Measurements from ENCODE around the gene UGT2B17. TPM values are rescaled to one million over a fixed set of nuclear protein-coding genes. Genes with fewer than 3 reads are reported as not detected.

The UGT2B17 gene
- total and polyA plus RNA-seq, 2 of the 4 experiments (the other 2 are of a cell fraction) = not detected

GRCh38 chr4:68615699-68616422 is 39.7 kb upstream of the UGT2B17 start:
- Histone ChIP-seq H3K23ac (ENCODE audit: low read depth, low read length) (no peak overlapping the region), H4K8ac (ENCODE audit: low read depth in 2 of 2, low read length in 2 of 2) (no peak overlapping the region), H2BK5ac (ENCODE audit: low read depth, low read length, poor library complexity, severe bottlenecking) (no peak overlapping the region), H2BK20ac (ENCODE audit: low read depth, low read length) (no peak overlapping the region), H4K5ac (ENCODE audit: low read depth, low read length) (no peak overlapping the region), H3K56ac (ENCODE audit: extremely low read depth, insufficient read depth, low read length) (no peak overlapping the region), H3K9ac (ENCODE audit: low read depth, low read length) (no peak overlapping the region), H2AFZ (replicated peaks; ENCODE audit: low read length, poor library complexity) (no peak overlapping the region), H2BK120ac (ENCODE audit: low read depth, low read length) (no peak overlapping the region), H3K14ac (replicated peaks; ENCODE audit: low read depth, low read length) (no peak overlapping the region), H3K9me3 (ENCODE audit: control insufficient read depth, insufficient read depth, low read length) (no peaks in the 10 kb centered on the region), H3K4me2 (ENCODE audit: low read depth, low read length) (no peak overlapping the region), H3K4me1 (ENCODE audit: control insufficient read depth, insufficient read depth, low read length) (no peaks in the 10 kb centered on the region), H3K4me3 (ENCODE audit: insufficient read depth, low read depth, low read length) (no peak overlapping the region), H3K27me3 (ENCODE audit: control insufficient read depth, insufficient read depth, low read length) (no peaks in the 10 kb centered on the region), H2BK15ac (ENCODE audit: low read depth, low read length) (no peak overlapping the region), H3K27ac (ENCODE audit: insufficient read depth, low read length) (no peak overlapping the region), H3K36me3 (ENCODE audit: control insufficient read depth, insufficient read depth, low read length) (no peaks in the 10 kb centered on the region), H4K91ac (ENCODE audit: insufficient read depth, low read depth, low read length) (no peak overlapping the region), H4K20me1 (ENCODE audit: insufficient read depth, low read length) (no peaks in the 10 kb centered on the region), H3K18ac (ENCODE audit: low read depth, low read length) (no peak overlapping the region), H2AK9ac (replicated peaks; ENCODE audit: low read depth, low read length, poor library complexity) (no peak overlapping the region), H3K4ac (ENCODE audit: low read depth, low read length) (no peak overlapping the region), H3K9me1 (ENCODE audit: insufficient read depth, low read length) (no peaks in the 10 kb centered on the region), H3K79me1 (ENCODE audit: low read depth in 1 of 2, low read length in 2 of 2) (no peaks in the 10 kb centered on the region), H2AK5ac (ENCODE audit: low read depth, low read length) (no peak overlapping the region)
- DNase-seq (no peak), ATAC-seq (ENCODE audit: low read depth) (no peak)
- CTCF ChIA-PET = no interaction called here
- dilution Hi-C loops (cut with HindIII; ENCODE audit: low sequenced_read_pairs, unreplicated experiment) = no loop called here
- POLR2A ChIA-PET (ENCODE audit: unreplicated experiment) = no interaction called here
- BruUV-seq (replicated peaks) = no TSS peak
- no peak for TF ChIP-seq ELK1 (IDR thresholded peaks at IDR 0.05; ENCODE audit: borderline replicate concordance, low read depth, low read length)
- TF ChIP-seq RAD21 (IDR thresholded peaks at IDR 0.05; ENCODE audit: low read length) = no peak
- TF ChIP-seq BHLHE40 (IDR thresholded peaks at IDR 0.05; ENCODE audit: low read depth, low read length) = no peak
- no peak for TF ChIP-seq NFE2L2 (IDR thresholded peaks at IDR 0.05; ENCODE audit: low read depth, low read length)
- no peak for TF ChIP-seq POLR2A (IDR thresholded peaks at IDR 0.05; ENCODE audit: low read depth, low read length)
- no peak for TF ChIP-seq MAFK (IDR thresholded peaks at IDR 0.05; ENCODE audit: low read depth, low read length)
- TF ChIP-seq RFX5 (IDR thresholded peaks at IDR 0.05; ENCODE audit: low read depth, low read length) = no peak
- TF ChIP-seq MAZ (IDR thresholded peaks at IDR 0.05; ENCODE audit: borderline replicate concordance, low read depth, low read length) = no peak
- in situ Hi-C loops (cut with MboI; ENCODE audit: low sequenced_read_pairs) = no loop called here
- intact Hi-C loops (cut with micrococcal nuclease) = no loop called here
- WGBS, 2 experiments (ENCODE audit: extremely low coverage in 2 of 2, insufficient read length in 1 of 2) = no CpG with 5 or more reads among the region's 11 CpGs
